H1 (cell line): ENCODE measurements around the gene TAMALIN. TPM values are rescaled to one million over a fixed set of nuclear protein-coding genes. Genes with fewer than 3 reads are reported as not detected.

Experiments used
- BACH1 ChIP-seq: IDR thresholded peaks from 2 replicates; pipeline ENCODE4 v1.6.1; 2012; ENCODE audit warnings: low read length, improper control_type of control experiment
- HDAC6 ChIP-seq: IDR thresholded peaks from one replicate; pipeline ENCODE4 v1.7.1; 2012; ENCODE audit warnings: low read depth, mild to moderate bottlenecking, inconsistent platforms, low read length, moderate library complexity
- NANOG ChIP-seq: IDR thresholded peaks from 2 replicates; pipeline ENCODE4 v1.6.1; 2011; ENCODE audit warnings: low read length, low read depth, mild to moderate bottlenecking, inconsistent platforms; ENCODE audit not compliant: insufficient read depth, poor library complexity, severe bottlenecking
- polyA plus RNA-seq, 7 experiments: library from polyadenylated mRNA; depleted of rRNA in 3 of 7; stranded (reverse) in 5 of 7; unstranded in 2 of 7; fragments of >200 nt in 5 of 7; fragments of 200-250 nt in 2 of 7; gene quantifications; 1 replicate in 5 of 7; 2 replicates in 1 of 7; 4 replicates in 1 of 7; pipeline versions ENCODE4 v1.2.1 to v1.2.3, GENCODE V29; 2011 to 2013; ENCODE audit warnings: missing spikeins in 2 of 7, mixed read lengths in 2 of 7
- total RNA-seq: library from RNA; stranded (reverse); fragmentation: NEBNext Ultra II Directional; extraction: Animal tissue kit (Norgen Biotek cat#: 25700); gene quantifications from 2 replicates; pipeline ENCODE4 v1.2.1, GENCODE V29; 2021

Gene TAMALIN
- total and polyA plus RNA-seq, 2 of the 8 experiments (the other 6 are each of a cell fraction or from before 2014, with no cell fraction given): 2.6 to 4.9 TPM

DNA sequence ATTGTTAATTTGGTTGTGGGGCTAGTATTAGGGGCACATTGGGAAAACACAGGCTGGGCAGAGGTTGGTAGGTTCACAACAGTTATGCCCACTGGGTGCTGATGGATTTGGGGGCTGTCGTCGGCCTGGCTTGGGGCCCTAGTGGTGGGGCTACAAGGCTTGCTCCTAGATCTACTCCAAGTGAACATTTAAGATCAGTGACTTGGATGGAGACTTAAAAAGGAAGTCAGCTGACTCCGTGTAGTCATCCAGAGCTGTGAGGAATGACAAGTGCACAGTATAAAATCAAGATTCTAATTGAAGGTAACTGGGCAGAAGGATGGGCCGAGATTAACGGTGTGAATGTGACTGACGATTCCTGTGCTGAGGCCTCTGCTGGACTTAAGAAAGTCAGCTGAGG, 31.7 kb downstream of the TAMALIN start (continued):
- TF ChIP-seq NANOG (no peak), HDAC6 (no peak), BACH1 (no peak)
- TF ChIP-seq, all 59 proteins: peak for 0
